Activated CD4-positive, alpha-beta T cell treated with anti-CD3 and anti-CD28 coated beads, Interleukin-2, amount 50 U/mL, for 24 hours (primary cell): Measurements from ENCODE around the gene IFNAR1.

Experiments
- DNase-seq, 2 donors: peaks; one replicate each; pipeline ENCODE4 v3.0.0-alpha.2; 2020; ENCODE audit warnings: low read depth in 1 of 2, low spot score in 1 of 2

The IFNAR1 gene

GRCh38 chr21:33324291-33325221 lies at the start of gene IFNAR1:
Gene IFNAR1, plus strand, starts transcription at chr21:33324970. Its CDS starts 86 bp downstream, at chr21:33325056.
- peak; percentile 98 for DNase-seq

GRCh38 chr21:33278721-33279120 lies 46.0 kb upstream of the IFNAR1 start:
- DNase-seq, result no peak

- DNase-seq, result no peak
Measured at GRCh38 chr21:33279330-33279820, 45.4 kb upstream of the IFNAR1 start.

- DNase-seq, result no peak
Measured at GRCh38 chr21:33281096-33281652, 43.6 kb upstream of the IFNAR1 start.

- no peak for DNase-seq
Measured at GRCh38 chr21:33283203-33283602, 41.6 kb upstream of the IFNAR1 start.

- DNase-seq, result no peak
Measured at GRCh38 chr21:33286076-33286475, 38.7 kb upstream of the IFNAR1 start.

GRCh38 chr21:33286600-33287456 lies 37.9 kb upstream of the IFNAR1 start:
- DNase-seq, result no peak

- DNase-seq, result no peak
Measured at GRCh38 chr21:33289199-33289819, 35.5 kb upstream of the IFNAR1 start.

GRCh38 chr21:33290441-33290840 lies 34.3 kb upstream of the IFNAR1 start:
- no peak for DNase-seq

- no peak for DNase-seq
Measured at GRCh38 chr21:33291686-33292085, 33.1 kb upstream of the IFNAR1 start.

GRCh38 chr21:33292724-33293123 lies 32.0 kb upstream of the IFNAR1 start:
- no peak for DNase-seq

GRCh38 chr21:33293136-33293535 lies 31.6 kb upstream of the IFNAR1 start:
- no peak for DNase-seq

- no peak for DNase-seq
Measured at GRCh38 chr21:33293811-33294216, 31.0 kb upstream of the IFNAR1 start.

- DNase-seq, result no peak
Measured at GRCh38 chr21:33296156-33296555, 28.6 kb upstream of the IFNAR1 start.

GRCh38 chr21:33299181-33299752 lies 25.5 kb upstream of the IFNAR1 start:
- DNase-seq, result peak in 1 of 2 donors; percentile 15

GRCh38 chr21:33300701-33301631 lies 23.8 kb upstream of the IFNAR1 start:
- DNase-seq, result no peak

GRCh38 chr21:33301632-33302002 lies 23.2 kb upstream of the IFNAR1 start:
- no peak for DNase-seq

GRCh38 chr21:33302055-33302454 lies 22.7 kb upstream of the IFNAR1 start:
- DNase-seq, result no peak

GRCh38 chr21:33302796-33303195 lies 22.0 kb upstream of the IFNAR1 start:
- DNase-seq, result no peak

GRCh38 chr21:33305344-33305671 lies 19.5 kb upstream of the IFNAR1 start:
- DNase-seq, result no peak
